Vagina (tissue), 2 donors: Measurements from ENCODE around the gene DGCR2.
"Not testable (repeated sequence)": the region's sequence is repeated elsewhere in the genome, so short reads cannot be mapped to it uniquely, and the experiment has no call there.

Experiments used
- CTCF ChIP-seq, 3 experiments: fragments of 450-650 bp in 2 of 3; fragments of 200-600 bp in 1 of 3; sonication (generic) in 1 of 3; IDR thresholded peaks; one replicate each; pipeline ENCODE4 v1.5.1; 2017 to 2019; ENCODE audit warnings: antibody characterized with exemption in 3 of 3, mild to moderate bottlenecking in 2 of 3, moderate library complexity in 2 of 3
- POLR2A ChIP-seq, 2 donors: fragments of 450-650 bp; IDR thresholded peaks; one replicate each; pipeline ENCODE4 v1.6.1; 2017; ENCODE audit warnings: antibody characterized with exemption in 2 of 2, mild to moderate bottlenecking in 2 of 2, moderate library complexity in 2 of 2

- TF ChIP-seq CTCF, POLR2A (IDR thresholded peaks at IDR 0.05): not testable (repeated sequence)
Observed at GRCh38 chr22:19000106-19000505, 122.1 kb downstream of the DGCR2 start.
